Endodermal cell (in vitro differentiated cells): ENCODE data around the gene PRR13. TPM values are rescaled to one million over a fixed set of nuclear protein-coding genes. Genes with fewer than 3 reads are reported as not detected.

ENCODE experiments used
- DNase-seq: peaks from one replicate; pipeline ENCODE4 v3.0.0-alpha.2; 2017
- H3K27ac ChIP-seq: 2 replicates; pipeline ENCODE4 v1.5.1; 2013; ENCODE audit warnings: mild to moderate bottlenecking, low read depth, low read length, moderate library complexity
- H3K27me3 ChIP-seq: 2 replicates; pipeline ENCODE4 v1.6.1; 2013; ENCODE audit warnings: mild to moderate bottlenecking, low read length, moderate library complexity; ENCODE audit not compliant: insufficient read depth, control insufficient read depth, poor library complexity, severe bottlenecking
- H3K36me3 ChIP-seq: 2 replicates; pipeline ENCODE4 v1.7.0; 2013; ENCODE audit warnings: mild to moderate bottlenecking, low read length, moderate library complexity; ENCODE audit not compliant: control insufficient read depth, insufficient read depth
- H3K4me1 ChIP-seq: one replicate; pipeline ENCODE4 v1.7.0; 2013; ENCODE audit warnings: low read length; ENCODE audit not compliant: control insufficient read depth, insufficient read depth
- H3K4me3 ChIP-seq: 2 replicates; pipeline ENCODE4 v1.5.1; 2013; ENCODE audit warnings: mild to moderate bottlenecking, low read length, moderate library complexity
- H3K9ac ChIP-seq: 2 replicates; pipeline ENCODE4 v1.6.1; 2013; ENCODE audit warnings: mild to moderate bottlenecking, low read length, moderate library complexity; ENCODE audit not compliant: poor library complexity, severe bottlenecking; ENCODE audit errors: extremely low read depth
- H3K9me3 ChIP-seq: 2 replicates; pipeline ENCODE4 v1.6.1; 2013; ENCODE audit warnings: mild to moderate bottlenecking, low read length, moderate library complexity; ENCODE audit not compliant: control insufficient read depth
- H3K27ac Mint-ChIP-seq: 2 replicates; pipeline ENCODE4 v1.8.0; 2020; ENCODE audit warnings: mixed read lengths
- H3K27me3 Mint-ChIP-seq: 2 replicates; pipeline ENCODE4 v1.8.0; 2021; ENCODE audit warnings: mild to moderate bottlenecking, mixed read lengths; ENCODE audit not compliant: insufficient read depth
- H3K36me3 Mint-ChIP-seq: 2 replicates; pipeline ENCODE4 v1.8.0; 2020; ENCODE audit warnings: low read depth, mixed read lengths
- H3K4me1 Mint-ChIP-seq: 2 replicates; pipeline ENCODE4 v1.8.0; 2020; ENCODE audit warnings: mixed read lengths
- H3K4me3 Mint-ChIP-seq: 2 replicates; pipeline ENCODE4 v1.8.0; 2020; ENCODE audit warnings: mild to moderate bottlenecking, moderate library complexity, mixed read lengths
- H3K9me3 Mint-ChIP-seq: 2 replicates; pipeline ENCODE4 v1.8.0; 2020; ENCODE audit warnings: mild to moderate bottlenecking, mixed read lengths
- WGBS, 2 experiments: methylation state at CpG; one replicate each; pipeline versions ENCODE4 v1.1.5 to v1.1.7; 2013; ENCODE audit warnings: missing lambda C conversion rate in 2 of 2, mixed read lengths in 1 of 2; ENCODE audit not compliant: insufficient coverage in 1 of 2, insufficient read length in 1 of 2; 5-methylcytosine and 5-hydroxymethylcytosine counted together
- total RNA-seq, 2 donors: library from RNA; stranded (reverse); fragmentation: NEBNext Ultra II Directional in 1 of 2; extraction: Animal tissue kit (Norgen Biotek cat#: 25700) in 1 of 2; gene quantifications; 2 replicates in 1 of 2; 3 replicates in 1 of 2; pipeline ENCODE4 v1.2.1, GENCODE V29; 2021
- TF ChIP-seq, protein P1 (sequence below): fragments of 200-600 bp; sonication (generic); conservative IDR thresholded peaks from 2 replicates; pipeline ENCODE4 v1.5.0; 2021; ENCODE audit warnings: antibody characterized with exemption, mild to moderate bottlenecking

The PRR13 gene
- total RNA-seq, 2 donors from 2014 or later, result 184 to 209 TPM

DNA sequence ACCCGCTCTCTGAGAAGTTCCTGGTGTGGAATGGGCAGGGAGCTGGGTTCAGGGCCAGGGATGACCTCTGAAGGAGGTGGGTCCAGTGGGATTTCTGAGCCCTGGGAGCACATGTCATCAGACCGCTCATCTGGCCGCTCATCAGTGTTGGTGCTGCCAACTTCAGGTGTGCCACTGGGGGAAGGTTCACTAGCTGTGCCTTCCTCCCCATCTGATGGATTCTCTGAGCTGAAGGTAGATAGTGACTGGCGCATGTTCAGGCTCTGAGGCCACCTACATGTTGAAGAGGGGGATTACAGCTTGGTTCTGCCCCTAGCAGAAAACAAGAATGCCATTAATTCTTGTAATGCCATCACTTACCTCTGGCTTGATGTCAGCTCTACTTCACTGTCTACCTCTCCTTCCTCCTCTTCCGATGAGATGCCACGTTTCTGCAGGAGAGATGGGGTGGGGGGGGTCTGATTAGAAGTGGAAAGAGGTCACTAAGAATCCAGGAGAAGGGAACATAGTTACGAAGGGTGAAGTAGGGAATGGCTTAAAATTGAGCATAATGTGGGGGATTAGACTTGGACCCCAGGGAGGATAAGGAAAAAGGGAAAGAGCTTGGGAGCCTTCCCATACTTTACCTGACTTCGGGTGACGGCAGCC lies 40.5 kb downstream of the PRR13 start:
- H3K4me1 Mint-ChIP-seq, result peaks cover 33% of the 10 kb centered on the region
- peak; percentile 85 for DNase-seq
- H3K9me3 Mint-ChIP-seq, result no peaks in the 10 kb centered on the region
- Histone ChIP-seq H3K9ac (no peak overlapping the region), H3K27ac (no peak overlapping the region), H3K36me3 (peaks cover 93% of the 10 kb centered on the region), H3K9me3 (no peaks in the 10 kb centered on the region), H3K4me1 (peaks cover 25% of the 10 kb centered on the region), H3K4me3 (no peak overlapping the region), H3K27me3 (no peaks in the 10 kb centered on the region)
- TF ChIP-seq, protein P1, sequence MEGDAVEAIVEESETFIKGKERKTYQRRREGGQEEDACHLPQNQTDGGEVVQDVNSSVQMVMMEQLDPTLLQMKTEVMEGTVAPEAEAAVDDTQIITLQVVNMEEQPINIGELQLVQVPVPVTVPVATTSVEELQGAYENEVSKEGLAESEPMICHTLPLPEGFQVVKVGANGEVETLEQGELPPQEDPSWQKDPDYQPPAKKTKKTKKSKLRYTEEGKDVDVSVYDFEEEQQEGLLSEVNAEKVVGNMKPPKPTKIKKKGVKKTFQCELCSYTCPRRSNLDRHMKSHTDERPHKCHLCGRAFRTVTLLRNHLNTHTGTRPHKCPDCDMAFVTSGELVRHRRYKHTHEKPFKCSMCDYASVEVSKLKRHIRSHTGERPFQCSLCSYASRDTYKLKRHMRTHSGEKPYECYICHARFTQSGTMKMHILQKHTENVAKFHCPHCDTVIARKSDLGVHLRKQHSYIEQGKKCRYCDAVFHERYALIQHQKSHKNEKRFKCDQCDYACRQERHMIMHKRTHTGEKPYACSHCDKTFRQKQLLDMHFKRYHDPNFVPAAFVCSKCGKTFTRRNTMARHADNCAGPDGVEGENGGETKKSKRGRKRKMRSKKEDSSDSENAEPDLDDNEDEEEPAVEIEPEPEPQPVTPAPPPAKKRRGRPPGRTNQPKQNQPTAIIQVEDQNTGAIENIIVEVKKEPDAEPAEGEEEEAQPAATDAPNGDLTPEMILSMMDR, result peak; percentile 66
- H3K36me3 Mint-ChIP-seq, result peaks cover 68% of the 10 kb centered on the region
- H3K27me3 Mint-ChIP-seq, result no peaks in the 10 kb centered on the region
- no peak overlapping the region for H3K4me3 Mint-ChIP-seq
- WGBS, 2 experiments, result 87 to 90% methylated on average over 4 to 8 of the region's 9 CpGs
- H3K27ac Mint-ChIP-seq, result peak overlapping the region; percentile 91

DNA sequence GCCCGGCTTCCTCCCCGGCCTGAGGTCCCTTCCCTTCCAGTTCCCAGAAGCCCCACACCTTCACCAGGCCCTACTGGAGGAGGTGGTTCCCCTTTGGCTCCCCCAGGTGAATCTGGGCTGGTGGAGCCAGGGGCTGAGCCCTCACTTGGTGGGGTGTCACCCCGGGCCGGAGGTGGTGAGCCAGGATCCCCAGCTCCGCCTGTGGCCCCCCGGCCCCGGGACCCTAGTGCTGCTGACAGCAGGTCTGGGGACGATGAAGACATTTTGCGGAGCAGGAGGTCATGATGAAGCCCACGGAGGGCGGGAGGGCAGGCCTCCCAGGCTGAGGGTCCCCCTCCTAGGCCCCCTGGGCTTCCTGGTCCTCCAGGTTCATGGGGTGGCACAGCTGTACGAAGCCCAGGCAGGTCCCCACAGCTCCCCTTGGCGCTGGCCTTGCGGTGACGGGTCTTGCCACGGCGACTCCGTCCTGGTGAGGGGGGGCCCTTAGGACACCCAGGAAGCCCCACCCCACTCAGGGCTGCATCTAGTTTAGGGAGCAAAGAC lies 41.2 kb downstream of the PRR13 start:
- Histone ChIP-seq H3K27ac (no peak overlapping the region), H3K36me3 (peaks cover 92% of the 10 kb centered on the region), H3K9ac (no peak overlapping the region), H3K4me1 (peaks cover 25% of the 10 kb centered on the region), H3K9me3 (no peaks in the 10 kb centered on the region), H3K4me3 (no peak overlapping the region), H3K27me3 (no peaks in the 10 kb centered on the region)
- Mint-ChIP-seq H3K9me3 (no peaks in the 10 kb centered on the region), H3K27me3 (no peaks in the 10 kb centered on the region), H3K4me3 (no peak overlapping the region), H3K4me1 (peaks cover 31% of the 10 kb centered on the region), H3K36me3 (peaks cover 69% of the 10 kb centered on the region), H3K27ac (peak overlapping the region; percentile 83)
- peak; percentile 71 for DNase-seq
- 93 to 97% methylated on average over 18 of the region's 18 CpGs for WGBS, 2 experiments
- TF ChIP-seq, protein P1, result no peak

DNA sequence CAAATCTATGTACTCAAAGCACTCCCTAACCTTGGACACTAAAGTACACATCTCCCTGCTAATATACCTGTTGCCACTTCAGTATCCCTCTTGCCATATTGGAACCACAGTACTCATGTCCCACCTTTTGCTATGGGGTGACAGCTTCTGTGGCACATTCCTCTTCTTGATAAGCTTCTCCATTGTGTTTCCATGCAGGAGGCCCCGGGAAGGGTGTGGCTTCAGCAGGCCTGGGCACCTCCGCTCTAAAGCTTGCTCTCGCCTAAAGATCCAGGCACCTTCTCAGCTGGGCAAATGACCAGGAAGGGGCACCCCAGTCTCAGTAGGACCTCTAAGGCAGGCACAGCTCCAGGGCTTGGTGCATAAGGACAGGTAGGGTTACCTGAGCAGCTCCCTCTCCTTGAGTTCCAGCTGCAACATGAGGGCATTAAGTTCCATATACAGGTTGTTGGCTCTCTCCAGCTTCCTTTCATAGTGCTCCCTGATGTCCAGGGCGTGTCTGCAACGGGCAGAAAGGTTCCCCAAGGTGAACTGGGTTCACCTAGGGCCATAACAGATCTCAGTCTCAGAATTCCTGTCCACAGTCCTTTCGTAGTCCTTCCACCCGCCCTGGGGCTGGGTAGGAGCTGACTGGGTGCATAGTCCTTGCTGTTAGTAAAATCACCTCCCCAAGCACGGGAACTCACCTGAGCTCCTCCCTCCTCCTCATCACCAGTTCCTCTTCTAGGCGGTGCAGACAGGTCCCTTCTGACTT lies 41.9 kb downstream of the PRR13 start:
- TF ChIP-seq, protein P1, result no peak
- no peak overlapping the region for H3K27ac ChIP-seq
- H3K36me3 ChIP-seq, result peaks cover 85% of the 10 kb centered on the region
- no peaks in the 10 kb centered on the region for H3K9me3 Mint-ChIP-seq
- H3K36me3 Mint-ChIP-seq, result peaks cover 64% of the 10 kb centered on the region
- H3K4me1 ChIP-seq, result peaks cover 25% of the 10 kb centered on the region
- H3K27me3 Mint-ChIP-seq, result no peaks in the 10 kb centered on the region
- peak; percentile 89 for DNase-seq
- no peaks in the 10 kb centered on the region for H3K27me3 ChIP-seq
- 81 to 89% methylated on average over 5 to 9 of the region's 9 CpGs for WGBS, 2 experiments
- H3K9ac ChIP-seq, result no peak overlapping the region
- H3K4me3 Mint-ChIP-seq, result no peak overlapping the region
- peaks cover 31% of the 10 kb centered on the region for H3K4me1 Mint-ChIP-seq
- H3K4me3 ChIP-seq, result no peak overlapping the region
- H3K27ac Mint-ChIP-seq, result peak overlapping the region; percentile 83
- no peaks in the 10 kb centered on the region for H3K9me3 ChIP-seq
